HEK293T (cell line): ENCODE measurements around the gene POU4F1.
A peak's percentile ranks its signal among the peaks of the same experiment; 100 is the strongest.

Experiments used
- CTCF ChIA-PET: fragments of 350-600 bp; formaldehyde crosslinking; extraction: SDS; loops from one replicate; lab custom pipeline; 2021; ENCODE audit warnings: antibody characterized with exemption, inconsistent platforms; lab: Yijun Ruan, JAX
- POLR2A ChIA-PET: fragments of 350-600 bp; formaldehyde crosslinking; extraction: SDS; loops from one replicate; lab custom pipeline; 2020; ENCODE audit warnings: antibody characterized with exemption, inconsistent platforms; lab: Yijun Ruan, JAX
- DNase-seq: peaks from one replicate; pipeline ENCODE4 v3.0.0; 2012; ENCODE audit warnings: mixed read lengths; ENCODE audit errors: extremely low spot score
- ARNT ChIP-seq: fragments of 450-650 bp; IDR thresholded peaks from 2 replicates; pipeline ENCODE4 v1.6.1; 2017; ENCODE audit warnings: mild to moderate bottlenecking
- BHLHE40 ChIP-seq: fragments of 450-650 bp; IDR thresholded peaks from 2 replicates; pipeline ENCODE4 v1.6.1; 2016; ENCODE audit warnings: mild to moderate bottlenecking, moderate library complexity, borderline replicate concordance
- CTBP1 ChIP-seq: fragments of 450-650 bp; IDR thresholded peaks from 2 replicates; pipeline ENCODE4 v1.6.1; 2016; ENCODE audit warnings: borderline replicate concordance
- ELF4 ChIP-seq: fragments of 450-650 bp; IDR thresholded peaks from 2 replicates; pipeline ENCODE4 v1.6.1; 2017; ENCODE audit warnings: antibody characterized with exemption
- FOXA1 ChIP-seq: fragments of 450-650 bp; IDR thresholded peaks from 2 replicates; pipeline ENCODE4 v1.6.1; 2016; ENCODE audit warnings: mild to moderate bottlenecking
- FOXK2 ChIP-seq: fragments of 450-650 bp; IDR thresholded peaks from 2 replicates; pipeline ENCODE4 v1.6.1; 2016; ENCODE audit warnings: mild to moderate bottlenecking
- FOXM1 ChIP-seq: fragments of 450-650 bp; IDR thresholded peaks from 2 replicates; pipeline ENCODE4 v1.6.1; 2017; ENCODE audit warnings: mild to moderate bottlenecking, borderline replicate concordance
- HDGF ChIP-seq: fragments of 450-650 bp; IDR thresholded peaks from 2 replicates; pipeline ENCODE4 v1.6.1; 2017; ENCODE audit warnings: antibody characterized with exemption, borderline replicate concordance
- L3MBTL2 ChIP-seq: fragments of 450-650 bp; conservative IDR thresholded peaks from 2 replicates; pipeline ENCODE4 v1.6.1; 2016; ENCODE audit warnings: mild to moderate bottlenecking
- LEF1 ChIP-seq: fragments of 450-650 bp; IDR thresholded peaks from 2 replicates; pipeline ENCODE4 v1.6.1; 2017; ENCODE audit warnings: mild to moderate bottlenecking, borderline replicate concordance
- NFRKB ChIP-seq: fragments of 450-650 bp; IDR thresholded peaks from 2 replicates; pipeline ENCODE4 v1.6.1; 2016; ENCODE audit warnings: mild to moderate bottlenecking, moderate library complexity
- PKNOX1 ChIP-seq: fragments of 450-650 bp; IDR thresholded peaks from 2 replicates; pipeline ENCODE4 v1.6.1; 2016
- SP1 ChIP-seq: fragments of 450-650 bp; IDR thresholded peaks from 2 replicates; pipeline ENCODE4 v1.6.1; 2017
- SUZ12 ChIP-seq: fragments of 450-650 bp; IDR thresholded peaks from 2 replicates; pipeline ENCODE4 v1.6.1; 2016; ENCODE audit warnings: mild to moderate bottlenecking
- ZNF384 ChIP-seq: fragments of 450-650 bp; IDR thresholded peaks from 2 replicates; pipeline ENCODE4 v1.6.1; 2016

POU4F1 gene

GRCh38 chr13:78638216-78638615 is 34.9 kb upstream of the POU4F1 start:
- no peak for DNase-seq
- POLR2A ChIA-PET: no interaction called here
- CTCF ChIA-PET: no interaction called here
- no peak for TF ChIP-seq PKNOX1
- no peak for TF ChIP-seq CTBP1
- no peak for TF ChIP-seq L3MBTL2

- ChIA-PET POLR2A (no interaction called here), CTCF (no interaction called here)
- TF ChIP-seq NFRKB (0 out of 2 replicates have a peak, but pooled peaks have one; percentile 18), FOXA1 (no peak)
- no peak for DNase-seq
These were observed 33.1 kb upstream of the POU4F1 start for GRCh38 chr13:78636495-78636894.

DNA sequence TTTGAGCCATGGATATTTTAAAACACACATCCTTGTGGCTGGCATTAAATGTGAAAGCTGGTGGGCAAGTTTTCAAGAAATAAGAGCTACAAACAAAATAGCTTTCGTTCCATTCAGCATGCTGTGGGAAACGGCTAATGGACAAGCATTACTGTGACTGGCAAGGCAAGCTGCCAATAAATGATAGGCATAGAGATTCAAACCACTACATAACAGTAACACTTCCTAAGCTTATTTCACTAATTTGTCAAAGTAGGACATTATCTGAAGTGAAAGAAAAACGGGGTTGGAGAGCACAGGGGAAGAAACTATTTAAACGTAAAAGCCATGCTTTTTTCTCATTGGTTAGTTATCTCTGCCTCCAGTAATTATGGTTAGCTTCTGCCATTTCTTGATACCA is 29.6 kb upstream of the POU4F1 start:
- DNase-seq: no peak
- CTCF ChIA-PET: interaction anchor here (1.2 to 1.7 kb wide), 2 partner anchors 11 to 392 kb away, joined by 3 to 5 read pairs; no protein-coding TSS in a partner anchor
- POLR2A ChIA-PET: no interaction called here
- TF ChIP-seq L3MBTL2: no peak
- no peak for TF ChIP-seq SP1
- no peak for TF ChIP-seq FOXA1
- no peak for TF ChIP-seq NFRKB
- TF ChIP-seq CTBP1: no peak

DNA sequence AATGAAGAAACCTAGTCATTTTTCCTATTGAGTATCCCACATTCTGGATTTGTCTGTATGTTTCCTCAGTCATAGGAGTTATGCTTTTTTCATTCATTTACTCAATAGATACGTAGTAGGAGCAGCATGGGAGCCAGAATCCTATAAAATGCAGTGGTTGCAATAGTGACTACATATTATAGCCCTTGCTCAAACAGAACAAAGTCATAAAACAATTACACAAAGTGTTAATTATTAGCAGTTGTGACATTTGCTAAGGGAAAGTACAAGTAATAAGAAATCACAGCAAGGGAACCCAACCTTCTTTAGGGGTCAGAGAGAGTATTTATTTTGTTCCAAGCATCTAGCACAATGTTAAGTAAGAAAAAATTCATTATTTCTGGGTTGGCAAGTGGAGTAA is 27.7 kb upstream of the POU4F1 start:
- ChIA-PET POLR2A (no interaction called here), CTCF (no interaction called here)
- no peak for DNase-seq
- TF ChIP-seq NFRKB: no peak

DNA sequence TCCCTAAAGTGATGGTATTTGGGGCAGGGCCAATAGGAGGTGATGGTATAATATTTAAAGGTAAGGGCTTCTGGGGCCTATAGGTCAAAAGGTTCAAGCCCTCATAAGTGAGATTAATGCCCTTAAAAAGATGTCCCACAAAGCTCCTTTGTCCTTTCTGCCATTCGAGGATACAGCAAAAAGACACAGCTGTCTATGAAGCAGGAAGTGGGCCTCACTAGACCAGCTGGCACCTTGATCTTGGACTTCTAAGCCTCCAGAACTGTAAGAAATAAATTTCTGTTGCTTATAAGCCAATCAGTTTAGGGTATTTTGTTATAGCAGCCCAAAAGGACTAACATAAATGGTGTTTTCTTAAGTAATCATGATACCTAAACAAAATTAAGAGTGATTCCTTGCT is 27.2 kb upstream of the POU4F1 start:
- ChIA-PET POLR2A (no interaction called here), CTCF (no interaction called here)
- DNase-seq: no peak
- TF ChIP-seq HDGF: no peak
- TF ChIP-seq ZNF384: no peak
- TF ChIP-seq ARNT: no peak
- no peak for TF ChIP-seq FOXK2
- TF ChIP-seq LEF1: no peak
- TF ChIP-seq SUZ12: no peak
- no peak for TF ChIP-seq PKNOX1
- TF ChIP-seq FOXA1: no peak
- TF ChIP-seq L3MBTL2: no peak
- no peak for TF ChIP-seq FOXM1

DNA sequence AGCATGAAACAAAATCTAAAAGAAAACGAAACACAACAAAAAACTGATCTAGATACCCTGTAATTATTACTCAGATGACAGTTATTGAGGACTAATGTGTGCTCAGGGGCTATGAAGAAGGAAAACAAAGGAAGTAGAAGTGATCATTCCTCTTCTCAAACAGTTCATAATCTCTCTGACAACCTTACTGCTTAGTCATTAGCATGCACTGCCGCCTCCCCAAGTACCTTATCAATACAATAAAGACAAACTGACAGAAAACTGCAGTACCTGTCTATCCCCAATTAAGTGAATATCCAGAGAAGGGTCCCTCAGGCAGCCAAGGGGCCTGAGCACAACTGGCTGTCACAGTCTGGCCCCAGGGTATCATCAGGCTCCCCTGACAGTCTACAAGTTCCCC is 22.0 kb upstream of the POU4F1 start:
- POLR2A ChIA-PET: no interaction called here
- CTCF ChIA-PET: no interaction called here
- TF ChIP-seq ARNT: no peak
- TF ChIP-seq PKNOX1: no peak
- TF ChIP-seq NFRKB: no peak
- TF ChIP-seq BHLHE40: no peak
- no peak for TF ChIP-seq ELF4
- TF ChIP-seq CTBP1: no peak
- TF ChIP-seq FOXK2: no peak
- TF ChIP-seq ZNF384: no peak
- no peak for TF ChIP-seq LEF1
- no peak for TF ChIP-seq HDGF
- no peak for TF ChIP-seq L3MBTL2
- no peak for TF ChIP-seq SP1
- no peak for TF ChIP-seq SUZ12
- DNase-seq: no peak

DNA sequence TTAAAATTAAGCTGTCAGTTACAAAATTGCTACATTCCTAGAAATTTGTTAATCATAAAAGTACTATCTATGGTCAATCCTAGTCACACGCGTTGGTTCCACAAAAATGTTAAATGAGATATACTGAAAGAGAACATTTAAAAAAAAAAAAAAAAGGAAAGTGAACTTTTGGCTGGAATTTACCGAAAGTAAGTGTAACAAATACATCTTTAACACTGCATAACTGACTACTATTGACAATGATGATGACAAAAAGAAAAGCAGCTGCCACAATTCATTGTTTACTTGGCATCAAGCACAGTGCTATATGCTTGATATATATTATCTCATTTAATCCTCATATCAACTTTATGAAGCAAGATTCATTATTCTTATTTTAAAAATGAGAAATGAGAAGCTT is 19.8 kb upstream of the POU4F1 start:
- POLR2A ChIA-PET: interaction anchor here (1.3 kb wide), 1 partner anchor 13 kb away, joined by 4 read pairs; no protein-coding TSS in a partner anchor
- CTCF ChIA-PET: interaction anchor here (0.9 to 2.2 kb wide), 2 partner anchors 9 to 18 kb away, joined by 3 to 5 read pairs; no protein-coding TSS in a partner anchor
- TF ChIP-seq FOXA1 (no peak), PKNOX1 (no peak), FOXM1 (no peak), SUZ12 (no peak), FOXK2 (no peak), SP1 (no peak), HDGF (no peak), ZNF384 (peak; percentile 60; the same call in 1 of the 2 replicates)
- no peak for DNase-seq
